ENCODE data around the gene SYF2. TPM values are rescaled to one million over a fixed set of nuclear protein-coding genes. Genes with fewer than 3 reads are reported as not detected.

SYF2 gene
- polyA plus RNA-seq, 1 of the 3 experiments (the other 2 are of a cell fraction) = 31.1 TPM

DNA sequence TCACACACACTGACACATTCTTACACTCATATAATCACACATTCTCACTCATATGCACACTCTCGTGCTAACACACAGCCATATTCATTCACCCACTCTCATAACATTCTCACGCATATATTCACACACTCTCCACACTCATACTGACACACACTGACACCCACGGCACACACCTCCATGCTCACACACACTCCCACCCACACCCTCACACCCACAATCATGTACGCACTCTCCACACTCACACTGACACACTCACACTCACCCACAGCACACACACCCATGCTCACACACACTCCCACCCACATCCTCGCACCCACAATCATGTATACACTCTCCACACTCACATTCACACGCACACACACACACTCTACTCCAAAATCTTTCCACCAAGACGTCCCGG, 38.2 kb downstream of the SYF2 start:
- no peak for TF ChIP-seq SMC3 (IDR thresholded peaks at IDR 0.05; ENCODE audit: low read depth, low read length)
- TF ChIP-seq EP300 (IDR thresholded peaks at IDR 0.05; ENCODE audit: borderline replicate concordance in 1 of 2, low read depth in 1 of 2, low read length in 1 of 2) = no peak
- TF ChIP-seq GABPA (IDR thresholded peaks at IDR 0.05; ENCODE audit: low read depth) = no peak
- no peak for TF ChIP-seq TEAD4 (IDR thresholded peaks at IDR 0.05; ENCODE audit: borderline replicate concordance, insufficient read depth)
- TF ChIP-seq, protein P1, sequence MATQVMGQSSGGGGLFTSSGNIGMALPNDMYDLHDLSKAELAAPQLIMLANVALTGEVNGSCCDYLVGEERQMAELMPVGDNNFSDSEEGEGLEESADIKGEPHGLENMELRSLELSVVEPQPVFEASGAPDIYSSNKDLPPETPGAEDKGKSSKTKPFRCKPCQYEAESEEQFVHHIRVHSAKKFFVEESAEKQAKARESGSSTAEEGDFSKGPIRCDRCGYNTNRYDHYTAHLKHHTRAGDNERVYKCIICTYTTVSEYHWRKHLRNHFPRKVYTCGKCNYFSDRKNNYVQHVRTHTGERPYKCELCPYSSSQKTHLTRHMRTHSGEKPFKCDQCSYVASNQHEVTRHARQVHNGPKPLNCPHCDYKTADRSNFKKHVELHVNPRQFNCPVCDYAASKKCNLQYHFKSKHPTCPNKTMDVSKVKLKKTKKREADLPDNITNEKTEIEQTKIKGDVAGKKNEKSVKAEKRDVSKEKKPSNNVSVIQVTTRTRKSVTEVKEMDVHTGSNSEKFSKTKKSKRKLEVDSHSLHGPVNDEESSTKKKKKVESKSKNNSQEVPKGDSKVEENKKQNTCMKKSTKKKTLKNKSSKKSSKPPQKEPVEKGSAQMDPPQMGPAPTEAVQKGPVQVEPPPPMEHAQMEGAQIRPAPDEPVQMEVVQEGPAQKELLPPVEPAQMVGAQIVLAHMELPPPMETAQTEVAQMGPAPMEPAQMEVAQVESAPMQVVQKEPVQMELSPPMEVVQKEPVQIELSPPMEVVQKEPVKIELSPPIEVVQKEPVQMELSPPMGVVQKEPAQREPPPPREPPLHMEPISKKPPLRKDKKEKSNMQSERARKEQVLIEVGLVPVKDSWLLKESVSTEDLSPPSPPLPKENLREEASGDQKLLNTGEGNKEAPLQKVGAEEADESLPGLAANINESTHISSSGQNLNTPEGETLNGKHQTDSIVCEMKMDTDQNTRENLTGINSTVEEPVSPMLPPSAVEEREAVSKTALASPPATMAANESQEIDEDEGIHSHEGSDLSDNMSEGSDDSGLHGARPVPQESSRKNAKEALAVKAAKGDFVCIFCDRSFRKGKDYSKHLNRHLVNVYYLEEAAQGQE (IDR thresholded peaks at IDR 0.05; ENCODE audit: low read depth, low read length) = no peak
- TF ChIP-seq CHD2 (IDR thresholded peaks at IDR 0.05; ENCODE audit: low read length, partially characterized antibody) = no peak
- no peak for TF ChIP-seq FOSL2 (IDR thresholded peaks at IDR 0.05; ENCODE audit: borderline replicate concordance, low read depth)
- no peak for TF ChIP-seq RCOR1 (IDR thresholded peaks at IDR 0.05; ENCODE audit: low read length)
- TF ChIP-seq GATA2 (CRISPR knock-in tag; IDR thresholded peaks at IDR 0.05) = no peak
- H3K4me1 ChIP-seq (ENCODE audit: control insufficient read depth in 1 of 2, insufficient read depth in 2 of 2, low read depth in 1 of 2, low read length in 1 of 2) = no peaks in the 10 kb centered on the region; a peak in 1 of 4 replicates

DNA sequence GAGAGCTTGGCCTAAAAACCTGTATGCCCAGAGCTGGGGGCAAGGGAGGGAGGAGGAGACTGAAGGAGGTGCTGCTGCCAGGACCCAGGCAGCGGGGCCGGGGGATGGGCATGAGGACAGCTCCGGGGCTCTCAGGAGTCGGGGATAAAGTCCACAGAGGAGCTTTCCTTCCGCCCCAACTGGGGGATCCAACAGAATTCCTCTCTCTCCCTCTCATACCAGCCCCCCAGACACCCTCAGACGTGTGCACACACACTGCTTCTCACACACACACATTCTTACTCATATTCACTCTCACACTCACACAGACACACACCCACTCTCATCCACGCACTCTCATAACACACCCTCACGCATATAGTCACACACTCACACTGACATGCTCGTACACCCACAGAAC, 39.1 kb downstream of the SYF2 start:
- H3K79me2 ChIP-seq (ENCODE audit: insufficient read depth) = no peaks in the 10 kb centered on the region
- H3K4me3 ChIP-seq (ENCODE audit: low read depth in 2 of 2, low read length in 1 of 2) = no peak overlapping the region
- no peak overlapping the region for H2AFZ ChIP-seq (ENCODE audit: low read depth)
- TF ChIP-seq, protein P2, sequence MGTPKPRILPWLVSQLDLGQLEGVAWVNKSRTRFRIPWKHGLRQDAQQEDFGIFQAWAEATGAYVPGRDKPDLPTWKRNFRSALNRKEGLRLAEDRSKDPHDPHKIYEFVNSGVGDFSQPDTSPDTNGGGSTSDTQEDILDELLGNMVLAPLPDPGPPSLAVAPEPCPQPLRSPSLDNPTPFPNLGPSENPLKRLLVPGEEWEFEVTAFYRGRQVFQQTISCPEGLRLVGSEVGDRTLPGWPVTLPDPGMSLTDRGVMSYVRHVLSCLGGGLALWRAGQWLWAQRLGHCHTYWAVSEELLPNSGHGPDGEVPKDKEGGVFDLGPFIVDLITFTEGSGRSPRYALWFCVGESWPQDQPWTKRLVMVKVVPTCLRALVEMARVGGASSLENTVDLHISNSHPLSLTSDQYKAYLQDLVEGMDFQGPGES (IDR thresholded peaks at IDR 0.05; ENCODE audit: low read depth, low read length) = no peak
- TF ChIP-seq TCF12 (IDR thresholded peaks at IDR 0.05) = no peak
- TF ChIP-seq ELF1 (IDR thresholded peaks at IDR 0.05) = no peak
- TF ChIP-seq RCOR1 (IDR thresholded peaks at IDR 0.05; ENCODE audit: low read length) = no peak
- TF ChIP-seq, protein P3, sequence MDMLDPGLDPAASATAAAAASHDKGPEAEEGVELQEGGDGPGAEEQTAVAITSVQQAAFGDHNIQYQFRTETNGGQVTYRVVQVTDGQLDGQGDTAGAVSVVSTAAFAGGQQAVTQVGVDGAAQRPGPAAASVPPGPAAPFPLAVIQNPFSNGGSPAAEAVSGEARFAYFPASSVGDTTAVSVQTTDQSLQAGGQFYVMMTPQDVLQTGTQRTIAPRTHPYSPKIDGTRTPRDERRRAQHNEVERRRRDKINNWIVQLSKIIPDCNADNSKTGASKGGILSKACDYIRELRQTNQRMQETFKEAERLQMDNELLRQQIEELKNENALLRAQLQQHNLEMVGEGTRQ (IDR thresholded peaks at IDR 0.05; ENCODE audit: borderline replicate concordance, low read depth, low read length) = no peak
- no peak overlapping the region for H3K27ac ChIP-seq (ENCODE audit: low read depth in 2 of 2, low read length in 1 of 2)
- H4K20me1 ChIP-seq (ENCODE audit: insufficient read depth) = no peaks in the 10 kb centered on the region
- H3F3A ChIP-seq (replicated peaks; ENCODE audit: insufficient read depth) = no peaks in the 10 kb centered on the region
- ChIA-PET POLR2A (no interaction called here), CTCF (interaction anchor here (5.5 kb wide), 1 partner anchor 12 kb away, joined by 28 read pairs; no protein-coding TSS in a partner anchor)
- WGBS (ENCODE audit: low lambda C conversion rate) = 38% methylated on average over 9 of the region's 9 CpGs
- no peak for DNase-seq
- no peaks in the 10 kb centered on the region for H3K9me2 ChIP-seq
- H3K9ac ChIP-seq = no peak overlapping the region
- H3K4me2 ChIP-seq = no peak overlapping the region
- H3K36me3 ChIP-seq (replicated peaks in 1 of 2; ENCODE audit: control insufficient read depth in 1 of 2, insufficient read depth in 2 of 2, low read length in 1 of 2) = no peaks in the 10 kb centered on the region
- H3K27me3 ChIP-seq (ENCODE audit: insufficient read depth) = peaks cover 15% of the 10 kb centered on the region; the same call in 1 of the 2 replicates
- no peaks in the 10 kb centered on the region; a peak in 1 of 4 replicates for H3K4me1 ChIP-seq (ENCODE audit: control insufficient read depth in 1 of 2, insufficient read depth in 2 of 2, low read depth in 1 of 2, low read length in 1 of 2)
- H3K9me3 ChIP-seq = no peaks in the 10 kb centered on the region

More for the DNA sequence above, 38.2 kb downstream of the SYF2 start:
- Histone ChIP-seq H4K20me1 (ENCODE audit: insufficient read depth) (no peaks in the 10 kb centered on the region), H3K9me3 (no peaks in the 10 kb centered on the region), H3K27ac (ENCODE audit: low read depth in 2 of 2, low read length in 1 of 2) (no peak overlapping the region), H3K36me3 (replicated peaks in 1 of 2; ENCODE audit: control insufficient read depth in 1 of 2, insufficient read depth in 2 of 2, low read length in 1 of 2) (no peaks in the 10 kb centered on the region), H3K79me2 (ENCODE audit: insufficient read depth) (no peaks in the 10 kb centered on the region), H3K9me2 (no peaks in the 10 kb centered on the region), H3K4me3 (ENCODE audit: low read depth in 2 of 2, low read length in 1 of 2) (no peak overlapping the region), H3K27me3 (ENCODE audit: insufficient read depth) (peaks cover 15% of the 10 kb centered on the region; the same call in 1 of the 2 replicates), H2AFZ (ENCODE audit: low read depth) (no peak overlapping the region), H3K9ac (no peak overlapping the region), H3F3A (replicated peaks; ENCODE audit: insufficient read depth) (no peaks in the 10 kb centered on the region), H3K4me2 (no peak overlapping the region)
- ChIA-PET POLR2A (no interaction called here), CTCF (interaction anchor here (1.1 to 5.5 kb wide), 3 partner anchors 11 to 346 kb away, joined by 3 to 28 read pairs (median 4); no protein-coding TSS in a partner anchor)
- DNase-seq = no peak
- 83% methylated on average over 8 of the region's 8 CpGs for WGBS (ENCODE audit: low lambda C conversion rate)
